Mesenchymal stem cell (in vitro differentiated cells and primary cell): ENCODE data around the gene SDC1.

Experiments used
- DNase-seq: peaks from one replicate; pipeline ENCODE4 v3.0.0-alpha.2; 2013
- H2AFZ ChIP-seq: one replicate; pipeline ENCODE4 v1.6.1; 2013; ENCODE audit warnings: low read depth, mild to moderate bottlenecking, control low read depth, inconsistent platforms, low read length, moderate library complexity
- H2AK5ac ChIP-seq: 2 replicates; pipeline ENCODE4 v1.6.1; 2013; ENCODE audit warnings: low read length, moderate library complexity, mild to moderate bottlenecking, inconsistent platforms; ENCODE audit not compliant: severe bottlenecking
- H2BK120ac ChIP-seq: one replicate; pipeline ENCODE4 v1.6.1; 2013; ENCODE audit warnings: low read depth, mild to moderate bottlenecking, inconsistent platforms, low read length, moderate library complexity
- H2BK12ac ChIP-seq, 2 experiments: one replicate each; pipeline ENCODE4 v1.6.1; 2013; ENCODE audit warnings: inconsistent platforms in 2 of 2, low read length in 2 of 2, mild to moderate bottlenecking in 2 of 2, moderate library complexity in 2 of 2, control low read depth in 1 of 2
- H2BK15ac ChIP-seq: one replicate; pipeline ENCODE4 v1.6.1; 2013; ENCODE audit warnings: mild to moderate bottlenecking, low read depth, inconsistent platforms; ENCODE audit not compliant: poor library complexity, severe bottlenecking
- H2BK5ac ChIP-seq: 2 replicates; pipeline ENCODE4 v1.6.1; 2013; ENCODE audit warnings: low read depth, mild to moderate bottlenecking, low read length, control low read depth, inconsistent platforms; ENCODE audit not compliant: poor library complexity, severe bottlenecking
- H3K14ac ChIP-seq, 2 experiments: one replicate each; pipeline ENCODE4 v1.6.1; 2013; ENCODE audit warnings: inconsistent platforms in 2 of 2, low read length in 2 of 2, control low read depth in 1 of 2, mild to moderate bottlenecking in 1 of 2, moderate library complexity in 1 of 2
- H3K18ac ChIP-seq, 2 experiments: one replicate each; pipeline ENCODE4 v1.6.1; 2013; ENCODE audit warnings: inconsistent platforms in 2 of 2, low read length in 2 of 2, control low read depth in 1 of 2, low read depth in 1 of 2, mild to moderate bottlenecking in 1 of 2
- H3K23ac ChIP-seq, 2 experiments: one replicate each; pipeline ENCODE4 v1.6.1; 2013; ENCODE audit warnings: inconsistent platforms in 2 of 2, low read length in 2 of 2, mild to moderate bottlenecking in 2 of 2, moderate library complexity in 2 of 2, control low read depth in 1 of 2
- H3K27ac ChIP-seq: 2 replicates; pipeline ENCODE4 v1.5.1; 2013; ENCODE audit warnings: mild to moderate bottlenecking, moderate library complexity, low read length, control low read depth, inconsistent platforms; ENCODE audit not compliant: poor library complexity, severe bottlenecking
- H3K27me3 ChIP-seq, 2 experiments: 2 replicates each; pipeline versions ENCODE4 v1.6.1 to v1.7.0; 2013; ENCODE audit warnings: low read length in 2 of 2, mild to moderate bottlenecking in 2 of 2, moderate library complexity in 2 of 2, control low read depth in 1 of 2, inconsistent platforms in 1 of 2; ENCODE audit not compliant: control insufficient read depth in 1 of 2, insufficient read depth in 1 of 2
- H3K36me3 ChIP-seq, 2 experiments: 2 replicates each; pipeline versions ENCODE4 v1.6.1 to v1.7.0; 2013; ENCODE audit warnings: low read length in 2 of 2, control low read depth in 1 of 2, inconsistent platforms in 1 of 2, low read depth in 1 of 2, mild to moderate bottlenecking in 1 of 2; ENCODE audit not compliant: insufficient read depth in 2 of 2, control insufficient read depth in 1 of 2
- H3K4ac ChIP-seq, 2 experiments: one replicate each; pipeline ENCODE4 v1.6.1; 2013; ENCODE audit warnings: inconsistent platforms in 2 of 2, low read length in 2 of 2, mild to moderate bottlenecking in 2 of 2, moderate library complexity in 2 of 2, control low read depth in 1 of 2, low read depth in 1 of 2
- H3K4me1 ChIP-seq: 2 replicates; pipeline ENCODE4 v1.6.1; 2013; ENCODE audit warnings: low read depth, low read length, control low read depth; ENCODE audit not compliant: control insufficient read depth, insufficient read depth
- H3K4me2 ChIP-seq: 2 replicates; pipeline ENCODE4 v1.6.1; 2013; ENCODE audit warnings: low read length, mild to moderate bottlenecking, inconsistent platforms; ENCODE audit not compliant: poor library complexity, severe bottlenecking
- H3K4me3 ChIP-seq, 2 experiments: 2 replicates each; pipeline versions ENCODE4 v1.5.1 to v1.7.0; 2013; ENCODE audit warnings: low read length in 2 of 2, mild to moderate bottlenecking in 2 of 2, control low read depth in 1 of 2, low read depth in 1 of 2; ENCODE audit not compliant: insufficient read depth in 1 of 2
- H3K79me1 ChIP-seq: replicated peaks from 2 replicates; pipeline ENCODE4 v1.6.1; 2013; ENCODE audit warnings: mild to moderate bottlenecking, control low read depth, low read length, inconsistent platforms; ENCODE audit not compliant: poor library complexity, severe bottlenecking
- H3K9ac ChIP-seq: 2 replicates; pipeline ENCODE4 v1.7.0; 2013; ENCODE audit warnings: mild to moderate bottlenecking, low read length, moderate library complexity
- H3K9me3 ChIP-seq: 2 replicates; pipeline ENCODE4 v1.7.0; 2013; ENCODE audit warnings: mild to moderate bottlenecking, low read length; ENCODE audit not compliant: control insufficient read depth
- H4K8ac ChIP-seq: one replicate; pipeline ENCODE4 v1.6.1; 2013; ENCODE audit warnings: inconsistent platforms, mild to moderate bottlenecking, low read length, moderate library complexity
- H4K91ac ChIP-seq: one replicate; pipeline ENCODE4 v1.6.1; 2013; ENCODE audit warnings: mild to moderate bottlenecking, low read length, inconsistent platforms
- WGBS: methylation state at CpG from one replicate; pipeline ENCODE4 v1.1.7; 2013; ENCODE audit warnings: mixed read lengths; 5-methylcytosine and 5-hydroxymethylcytosine counted together

SDC1 gene

DNA sequence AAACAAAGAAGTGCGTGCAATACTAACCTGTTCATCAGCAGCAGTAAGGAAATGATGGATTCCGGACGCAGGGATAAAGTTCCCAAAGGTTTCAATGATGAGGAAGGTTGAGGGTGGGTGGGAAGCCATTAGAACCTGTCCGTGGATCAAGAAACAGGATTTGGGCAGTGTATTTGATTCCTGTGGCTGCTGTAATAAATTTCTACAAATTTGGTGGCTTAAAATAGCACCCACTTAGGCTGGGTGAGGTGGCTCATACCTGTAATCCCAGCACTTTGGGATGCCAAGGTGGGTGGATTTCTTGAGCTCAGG is 5.1 kb upstream of the SDC1 start:
- Histone ChIP-seq H2AFZ (no peak overlapping the region), H4K8ac (no peak overlapping the region), H2BK15ac (no peak overlapping the region), H3K9ac (peak overlapping the region; percentile 11), H2BK12ac (no peak overlapping the region), H3K79me1 (no peaks in the 10 kb centered on the region), H3K23ac (no peak overlapping the region), H2BK120ac (no peak overlapping the region), H2BK5ac (no peak overlapping the region), H4K91ac (no peak overlapping the region), H3K4me1 (peaks cover 14% of the 10 kb centered on the region), H3K4ac (no peak overlapping the region), H3K18ac (no peak overlapping the region), H3K27ac (no peak overlapping the region), H3K36me3 (no peaks in the 10 kb centered on the region), H3K4me3 (no peak overlapping the region), H3K4me2 (no peak overlapping the region), H3K27me3 (no peaks in the 10 kb centered on the region), H3K9me3 (no peaks in the 10 kb centered on the region), H3K14ac (no peak overlapping the region), H2AK5ac (no peak overlapping the region)
- WGBS = 74% methylated on average over 4 of the region's 4 CpGs
- DNase-seq = no peak

DNA sequence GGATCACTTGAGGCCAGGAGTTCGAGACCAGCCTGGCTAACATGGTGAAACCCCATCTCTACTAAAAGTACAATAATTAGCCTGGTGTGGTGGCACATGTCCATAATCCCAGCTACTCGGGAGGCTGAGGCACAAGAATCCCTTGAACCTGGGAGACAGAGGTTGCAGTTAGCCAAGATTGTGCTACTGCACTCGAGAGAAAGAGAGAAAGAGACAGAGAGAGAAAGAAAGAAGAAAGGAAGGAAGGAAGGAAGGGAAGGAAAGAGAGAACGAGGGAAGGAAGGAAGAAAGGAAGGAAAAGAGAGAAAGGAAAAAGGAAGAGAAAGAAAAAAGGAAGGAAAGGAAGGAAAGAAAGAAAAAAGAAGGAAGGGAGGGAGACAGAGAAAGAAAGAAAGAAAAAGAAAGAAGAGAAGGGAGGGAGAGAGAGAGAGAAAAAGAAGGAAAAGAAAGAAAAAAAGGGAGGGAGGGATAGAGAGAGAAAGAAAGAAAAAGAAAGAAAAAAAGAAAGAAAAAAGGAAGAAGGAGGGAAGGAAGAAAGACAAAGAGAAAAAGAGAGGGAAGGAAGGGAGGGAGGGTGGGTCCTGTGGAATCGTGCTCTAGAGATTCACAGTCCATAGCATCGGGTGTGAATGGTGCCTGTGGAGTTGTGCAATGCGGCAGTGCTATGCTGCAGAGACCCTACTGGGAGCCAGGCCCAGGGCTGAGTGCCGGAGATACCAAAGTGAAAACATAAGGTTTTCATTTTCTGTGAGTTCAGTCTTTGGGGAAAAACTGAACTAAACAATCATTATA is 4.6 kb upstream of the SDC1 start:
- no peak for DNase-seq
- Histone ChIP-seq H3K9me3 (no peaks in the 10 kb centered on the region), H4K8ac (no peak overlapping the region), H2AFZ (no peak overlapping the region), H2BK12ac (no peak overlapping the region), H3K14ac (no peak overlapping the region), H3K4me3 (peak overlapping the region in 1 of 2 experiments; percentile 24), H3K4ac (no peak overlapping the region), H3K9ac (peak overlapping the region; percentile 11), H4K91ac (no peak overlapping the region), H3K4me1 (peaks cover 14% of the 10 kb centered on the region), H2AK5ac (no peak overlapping the region), H3K27me3 (no peaks in the 10 kb centered on the region), H3K18ac (no peak overlapping the region), H2BK120ac (no peak overlapping the region), H3K36me3 (no peaks in the 10 kb centered on the region), H2BK5ac (no peak overlapping the region), H2BK15ac (no peak overlapping the region), H3K23ac (no peak overlapping the region), H3K4me2 (no peak overlapping the region), H3K79me1 (no peaks in the 10 kb centered on the region), H3K27ac (no peak overlapping the region)
- 89% methylated on average over 6 of the region's 8 CpGs for WGBS

DNA sequence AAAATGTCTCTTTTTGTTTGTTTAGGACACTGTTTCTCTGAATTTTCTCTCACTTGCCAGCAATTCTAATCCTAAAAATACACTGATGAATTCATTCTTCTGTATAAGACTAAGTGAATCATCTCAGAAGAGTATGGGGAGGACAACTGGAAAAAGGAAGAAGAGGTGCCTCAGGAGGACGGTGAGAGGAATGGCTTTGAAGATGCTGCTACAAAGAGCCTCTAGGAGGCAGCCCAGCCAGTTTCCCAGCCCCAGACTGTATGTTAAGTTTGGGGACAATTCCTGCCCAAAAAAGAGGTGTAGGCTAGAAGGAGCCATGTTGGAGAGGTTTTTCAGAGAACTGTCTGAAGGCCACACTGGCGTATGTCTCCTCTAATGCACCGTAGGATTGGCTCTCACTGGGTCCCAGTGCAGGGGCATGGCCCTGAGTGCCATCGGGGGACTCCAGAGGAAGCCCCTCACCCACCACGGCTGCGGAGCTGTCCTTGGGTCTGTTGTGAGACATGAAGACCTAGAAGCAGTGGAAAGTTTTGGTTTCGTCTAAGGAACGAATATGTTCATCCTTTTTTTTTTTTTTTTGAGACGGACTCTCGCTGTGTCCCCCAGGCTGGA is 3.1 kb upstream of the SDC1 start:
- Histone ChIP-seq H4K91ac (no peak overlapping the region), H3K79me1 (no peaks in the 10 kb centered on the region), H2BK5ac (no peak overlapping the region), H3K9me3 (no peaks in the 10 kb centered on the region), H2AFZ (no peak overlapping the region), H3K18ac (no peak overlapping the region), H2AK5ac (no peak overlapping the region), H4K8ac (no peak overlapping the region), H2BK15ac (no peak overlapping the region), H3K4ac (no peak overlapping the region), H3K23ac (no peak overlapping the region), H3K4me2 (no peak overlapping the region), H3K9ac (no peak overlapping the region), H2BK120ac (no peak overlapping the region), H3K27me3 (no peaks in the 10 kb centered on the region), H3K27ac (no peak overlapping the region), H3K36me3 (no peaks in the 10 kb centered on the region), H3K4me3 (no peak overlapping the region), H3K4me1 (peaks cover 17% of the 10 kb centered on the region), H3K14ac (no peak overlapping the region), H2BK12ac (no peak overlapping the region)
- DNase-seq = no peak
- WGBS = 92% methylated on average over 10 of the region's 10 CpGs

DNA sequence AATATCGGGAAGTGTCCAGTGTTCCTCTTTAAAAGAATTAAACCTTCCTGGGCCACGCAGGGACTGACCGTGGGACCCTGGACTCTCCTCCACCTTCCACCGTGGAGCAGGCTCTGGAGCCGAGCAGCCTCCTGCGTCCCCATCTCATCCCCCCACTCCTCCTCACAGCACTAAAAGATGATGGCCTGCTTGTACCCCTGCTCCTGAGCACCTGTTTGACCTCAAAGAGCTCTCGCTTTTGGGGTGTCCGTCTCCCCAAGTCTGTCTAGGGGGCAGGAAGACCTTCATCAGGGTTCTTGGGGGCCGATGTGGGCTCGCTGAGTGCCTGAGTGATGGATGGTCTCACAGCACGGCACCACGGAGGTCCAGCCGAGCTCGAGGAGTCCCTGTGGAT is 1.2 kb upstream of the SDC1 start:
- peak overlapping the region in 1 of 2 experiments; percentile 87 for H3K4me3 ChIP-seq
- no peaks in the 10 kb centered on the region for H3K27me3 ChIP-seq
- H3K4ac ChIP-seq = no peak overlapping the region
- no peak overlapping the region for H3K23ac ChIP-seq
- H3K14ac ChIP-seq = no peak overlapping the region
- no peak overlapping the region for H2AFZ ChIP-seq
- no peaks in the 10 kb centered on the region for H3K9me3 ChIP-seq
- no peak overlapping the region for H3K4me2 ChIP-seq
- H3K27ac ChIP-seq = no peak overlapping the region
- no peak overlapping the region for H2BK12ac ChIP-seq
- 91% methylated on average over 14 of the region's 14 CpGs for WGBS
- H4K8ac ChIP-seq = no peak overlapping the region
- DNase-seq = no peak
- no peak overlapping the region for H4K91ac ChIP-seq
- peaks cover 22% of the 10 kb centered on the region for H3K4me1 ChIP-seq
- no peaks in the 10 kb centered on the region for H3K36me3 ChIP-seq
- H2BK15ac ChIP-seq = no peak overlapping the region
- no peak overlapping the region for H3K18ac ChIP-seq
- H3K79me1 ChIP-seq = no peaks in the 10 kb centered on the region
- H2BK5ac ChIP-seq = no peak overlapping the region
- H3K9ac ChIP-seq = peak overlapping the region; percentile 64
- no peak overlapping the region for H2BK120ac ChIP-seq
- peak overlapping the region; percentile 10 for H2AK5ac ChIP-seq
